ENCODE results near the gene MPV17.
"Not testable (repeated sequence)": the region's sequence is repeated elsewhere in the genome, so short reads cannot be mapped to it uniquely, and the experiment has no call there.

Gene MPV17

DNA sequence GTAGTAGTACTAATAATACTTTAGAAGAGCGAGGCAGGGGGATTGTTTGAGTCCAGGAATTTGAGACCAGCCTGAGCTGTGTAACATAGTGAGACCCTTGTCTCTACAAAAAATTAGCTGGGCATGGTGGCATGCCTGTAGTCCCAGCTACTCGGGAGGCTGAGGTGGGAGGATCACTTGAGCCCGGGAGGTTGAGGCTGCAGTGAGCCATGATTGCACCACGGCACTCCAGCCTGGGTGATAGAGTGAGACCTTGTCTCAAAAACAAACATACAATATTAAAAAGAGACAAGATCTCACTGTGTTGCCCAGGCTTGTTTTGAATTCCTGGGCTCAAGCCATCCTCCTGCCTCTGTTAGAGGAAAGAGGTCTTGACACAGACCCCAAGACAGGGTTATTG, 22.3 kb downstream of the MPV17 start:
- DNase-seq (ENCODE audit: low read depth, low spot score), result not testable (repeated sequence)

DNA sequence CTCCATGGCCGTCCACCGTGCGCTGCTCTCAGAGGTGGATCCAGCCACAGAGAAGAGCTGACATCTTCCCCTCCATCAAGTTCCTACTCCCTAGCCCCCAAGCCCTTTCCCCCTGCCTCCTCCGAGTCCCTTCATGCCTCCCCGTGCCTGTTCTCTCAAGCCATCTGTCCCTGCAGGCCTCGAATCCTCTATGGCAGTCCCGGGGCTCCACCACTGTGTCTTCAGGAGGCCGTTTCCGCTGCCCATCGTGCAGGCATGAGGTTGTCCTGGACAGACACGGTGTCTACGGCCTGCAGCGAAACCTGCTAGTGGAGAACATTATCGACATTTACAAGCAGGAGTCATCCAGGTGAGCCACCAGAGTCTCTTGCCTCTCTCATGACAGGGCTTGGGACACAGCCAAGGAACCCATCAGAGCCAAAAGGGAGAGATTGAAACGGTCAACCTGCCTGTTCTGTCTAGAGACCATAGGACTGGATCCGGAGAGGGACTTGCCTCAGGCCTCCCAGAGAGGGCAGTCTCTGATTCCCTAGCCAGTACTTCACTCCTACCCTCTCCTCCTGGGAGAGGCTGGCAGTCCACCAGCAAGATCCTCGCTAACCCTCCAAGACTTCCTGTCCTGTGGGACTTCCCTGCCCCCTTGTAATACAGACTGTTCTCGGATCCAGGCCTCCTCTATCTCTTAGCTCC, 24.4 kb downstream of the MPV17 start:
- no peak for DNase-seq (ENCODE audit: low read depth, low spot score)

GRCh38 chr2:27297195-27297594, 25.7 kb downstream of the MPV17 start:
- DNase-seq (ENCODE audit: low read depth, low spot score), result no peak

GRCh38 chr2:27296481-27296880, 26.4 kb downstream of the MPV17 start:
- no peak for DNase-seq (ENCODE audit: low read depth, low spot score)

GRCh38 chr2:27294928-27295327, 28.0 kb downstream of the MPV17 start:
- DNase-seq (ENCODE audit: low read depth, low spot score), result no peak

GRCh38 chr2:27291865-27292264, 31.0 kb downstream of the MPV17 start:
- no peak for DNase-seq (ENCODE audit: low read depth, low spot score)

- DNase-seq (ENCODE audit: low read depth, low spot score), result no peak
Observed at GRCh38 chr2:27290549-27290948, 32.3 kb downstream of the MPV17 start.

- DNase-seq (ENCODE audit: low read depth, low spot score), result no peak
Observed at GRCh38 chr2:27288610-27289009, 34.3 kb downstream of the MPV17 start.

DNA sequence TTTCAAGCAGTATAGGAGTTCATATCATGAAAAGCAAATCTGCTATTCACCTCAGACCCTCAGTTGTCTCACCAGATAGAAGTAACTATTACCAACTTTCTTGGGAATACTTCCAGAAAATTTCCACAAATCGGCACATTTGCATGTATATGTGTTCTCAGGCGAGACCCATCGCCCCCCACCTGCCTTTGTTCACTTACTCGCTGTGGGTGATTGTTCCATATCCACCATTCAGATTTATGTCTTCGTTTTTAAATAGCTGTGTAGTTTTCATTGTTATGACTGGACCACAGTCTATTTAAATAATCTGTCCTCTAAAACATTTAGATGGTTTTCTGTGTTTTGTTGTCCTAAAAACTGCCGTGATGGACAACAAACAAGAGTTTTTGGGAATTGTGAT, 37.4 kb downstream of the MPV17 start:
- no peak for DNase-seq (ENCODE audit: low read depth, low spot score)

GRCh38 chr2:27284996-27285395, 37.9 kb downstream of the MPV17 start:
- DNase-seq (ENCODE audit: low read depth, low spot score), result no peak

DNA sequence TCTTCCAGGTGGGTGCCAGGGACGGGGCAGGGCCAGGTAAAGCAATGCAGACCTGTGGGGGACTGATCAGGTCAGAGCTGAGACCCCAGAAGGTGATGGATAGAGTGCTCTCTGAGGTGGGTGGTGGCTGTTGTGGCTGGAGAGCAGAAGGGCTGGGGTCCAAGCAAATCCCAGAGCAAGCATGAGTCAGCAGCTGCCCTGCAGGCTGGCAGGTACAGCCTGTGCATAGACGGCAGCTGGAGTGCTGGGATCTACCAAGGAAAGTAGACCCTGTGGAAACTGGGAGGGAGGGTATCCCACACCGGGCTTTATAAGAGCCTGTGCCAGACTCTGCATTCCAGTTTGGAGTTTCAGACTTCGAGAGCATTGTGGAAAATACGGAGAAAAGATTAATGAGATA, 40.0 kb downstream of the MPV17 start:
- no peak for DNase-seq (ENCODE audit: low read depth, low spot score)

- no peak for DNase-seq (ENCODE audit: low read depth, low spot score)
Observed at GRCh38 chr2:27281855-27282559, 40.9 kb downstream of the MPV17 start, which contains the start of gene TRIM54. Gene TRIM54, plus strand, starts transcription at chr2:27282429. Its CDS starts 303 bp downstream, at chr2:27282732.

- DNase-seq (ENCODE audit: low read depth, low spot score), result no peak
Observed at GRCh38 chr2:27281442-27281841, 41.5 kb downstream of the MPV17 start.

DNA sequence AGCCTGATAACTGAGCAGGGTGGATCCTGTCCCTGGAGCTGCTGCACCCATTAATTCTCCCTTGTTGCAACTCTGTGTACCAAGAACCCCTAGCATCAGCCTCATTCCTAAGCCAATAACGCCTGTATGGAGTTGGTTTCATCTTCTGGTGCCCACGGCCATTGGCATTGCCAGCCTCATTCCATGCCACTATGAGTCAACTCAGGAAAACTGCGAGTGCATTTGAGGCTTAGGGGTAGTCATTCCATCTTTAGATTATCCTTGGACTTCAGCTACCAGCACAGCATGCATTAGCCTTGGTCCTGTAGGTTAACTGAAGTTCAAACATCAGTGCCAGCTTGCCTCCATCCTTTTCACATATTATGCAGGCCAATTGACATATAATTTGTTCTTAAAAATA, 42.1 kb downstream of the MPV17 start:
- DNase-seq (ENCODE audit: low read depth, low spot score), result no peak

DNA sequence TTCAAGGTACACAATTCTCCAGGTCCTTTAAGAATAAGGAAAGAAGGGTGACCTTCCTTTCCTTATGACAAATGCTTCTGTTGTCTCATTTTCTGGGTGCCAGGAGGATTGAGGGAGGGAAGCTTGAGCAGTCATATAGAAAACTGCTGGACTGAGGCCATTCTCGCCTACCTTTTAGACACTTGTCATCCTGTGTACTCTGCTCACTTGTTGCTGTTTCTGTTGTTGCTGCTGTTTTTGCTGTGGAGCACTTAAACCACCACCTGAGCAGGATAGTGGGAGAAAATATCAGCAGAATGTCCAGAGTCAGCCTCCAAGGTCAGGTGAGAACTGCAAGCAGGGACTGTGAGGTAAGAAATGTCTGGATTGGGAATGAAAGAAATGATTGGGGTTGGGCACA, 44.9 kb downstream of the MPV17 start:
- no peak for DNase-seq (ENCODE audit: low read depth, low spot score)

DNA sequence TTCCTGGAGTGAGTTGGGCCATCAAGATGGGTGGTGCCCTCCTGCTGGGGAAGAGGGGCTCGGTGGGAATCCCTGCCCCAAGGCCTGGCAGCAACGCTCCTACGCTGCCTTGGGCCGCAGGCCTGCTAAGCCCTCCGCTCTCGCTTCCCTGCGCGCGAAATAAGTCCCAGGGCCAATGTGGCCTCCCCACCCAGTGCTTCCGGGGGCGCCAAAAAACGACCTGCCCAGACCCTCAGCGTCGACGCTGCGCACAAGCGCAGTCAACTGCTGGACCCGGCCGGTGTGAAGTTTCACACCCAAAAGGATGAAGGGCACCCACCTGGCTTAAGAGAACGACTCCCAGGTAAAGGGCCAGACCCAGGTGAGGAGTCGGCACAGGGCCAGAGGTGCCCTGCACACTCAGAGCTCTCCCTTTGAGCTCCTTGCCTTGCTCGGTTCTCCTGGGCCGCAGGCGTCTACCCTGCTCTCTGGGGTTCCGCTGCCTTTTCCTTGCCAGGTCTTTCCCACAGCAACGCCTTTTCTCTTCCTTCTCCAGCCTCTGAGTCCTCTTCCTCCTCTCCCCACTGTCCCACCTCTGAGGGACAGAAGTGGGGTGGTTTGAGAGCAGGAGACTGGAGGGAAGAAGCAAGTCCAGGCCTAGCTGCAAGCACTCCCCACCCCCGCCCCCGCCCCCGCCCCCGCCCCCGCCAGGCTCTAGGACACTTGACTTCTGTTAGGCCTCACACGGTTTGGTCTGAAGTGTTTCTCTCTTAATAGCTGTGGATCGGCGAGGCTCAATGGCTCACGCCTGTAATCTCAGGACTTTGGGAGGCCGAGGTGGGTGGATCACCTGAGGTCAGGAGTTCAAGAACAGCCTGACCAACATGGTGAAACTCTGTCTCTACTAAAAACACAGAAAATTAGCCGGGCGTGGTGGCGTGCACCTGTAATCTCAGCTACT, 47.4 kb downstream of the MPV17 start, which contains the start of gene DNAJC5G:
TSS of gene DNAJC5G (plus strand) at position 223 of the 940 bp plus-strand sequence. CDS start 1,296 bp downstream, outside the sequence.
- DNase-seq (ENCODE audit: low read depth, low spot score), result no peak

DNA sequence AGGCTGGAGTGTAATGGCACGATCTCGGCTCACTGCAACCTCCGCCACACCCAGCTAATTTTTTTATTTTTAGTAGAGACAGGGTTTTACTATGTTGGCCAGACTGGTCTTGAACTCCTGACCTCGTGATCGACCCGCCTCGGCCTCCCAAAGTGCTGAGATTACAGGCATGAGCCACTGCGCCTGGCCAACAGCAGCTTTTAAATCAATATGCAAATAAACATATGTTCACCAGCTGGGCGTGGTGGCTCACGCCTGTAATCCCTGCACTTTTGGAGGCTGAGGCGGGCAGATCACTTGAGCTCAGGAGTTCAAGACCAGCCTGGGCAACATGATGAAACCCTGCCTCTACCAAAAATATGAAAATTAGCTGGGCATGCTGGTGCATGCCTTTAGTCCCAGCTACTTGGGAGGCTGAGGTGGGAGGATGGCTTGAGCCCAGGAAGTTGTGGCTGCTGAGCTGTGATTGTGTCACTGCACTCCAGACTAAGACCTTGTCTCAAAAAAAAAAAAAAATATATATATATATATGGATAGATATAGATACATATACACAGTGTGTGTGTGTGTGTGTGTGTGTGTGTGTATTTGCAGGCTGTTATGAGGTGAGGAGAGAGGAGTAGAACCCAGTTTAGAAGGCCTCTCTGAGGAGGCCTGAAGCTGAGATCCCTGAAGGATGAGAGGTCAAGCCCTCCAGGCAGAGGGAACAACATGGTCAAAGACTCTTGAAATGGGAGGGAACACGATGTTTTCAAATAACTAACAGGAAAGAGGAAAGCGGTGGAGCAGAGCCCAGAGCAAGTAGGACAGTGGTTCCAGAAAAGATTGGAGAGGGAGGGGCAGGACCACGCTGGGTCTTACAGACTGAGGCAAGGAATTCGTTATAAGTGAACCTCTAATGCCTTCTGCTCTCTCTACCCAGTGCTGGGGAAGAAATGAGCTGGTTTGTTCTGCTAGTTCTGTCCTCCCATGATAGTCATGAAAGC, 50.1 kb downstream of the MPV17 start:
- DNase-seq (ENCODE audit: low read depth, low spot score), result not testable (repeated sequence)

- DNase-seq (ENCODE audit: low read depth, low spot score), result no peak
Observed at GRCh38 chr2:27271631-27272340, 51.1 kb downstream of the MPV17 start.

- DNase-seq (ENCODE audit: low read depth, low spot score), result no peak
Observed at GRCh38 chr2:27270670-27271069, 52.2 kb downstream of the MPV17 start.

DNA sequence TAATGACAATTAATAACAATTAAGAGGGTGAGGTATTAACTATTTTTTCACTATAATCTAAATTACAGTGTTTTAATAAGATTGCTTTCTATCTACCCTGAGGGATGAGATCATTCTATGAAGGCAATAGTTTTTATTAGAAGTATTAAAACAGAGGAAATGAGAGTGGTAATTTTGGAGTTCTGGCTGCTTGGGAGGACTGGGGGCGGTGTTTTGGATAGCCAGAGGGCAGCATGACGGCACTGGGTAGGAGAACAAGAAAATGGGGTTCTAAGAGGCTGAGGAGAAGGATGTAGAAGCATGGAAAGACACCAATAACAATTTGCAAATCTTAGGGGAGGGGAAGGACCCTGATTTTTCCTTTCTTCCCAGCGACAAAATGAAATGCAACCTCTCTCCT, 52.8 kb downstream of the MPV17 start:
- no peak for DNase-seq (ENCODE audit: low read depth, low spot score)

All from brain pericyte (primary cell).